GM12878 (cell line): ENCODE measurements around the gene SIL1. TPM values are rescaled to one million over a fixed set of nuclear protein-coding genes. Genes with fewer than 3 reads are reported as not detected.

Experiments
- ATAC-seq: fragments of 200-7000 bp; cut with Tn5 transposase; 3 replicates; pipeline ENCODE4 v1.9.1; 2020; ENCODE audit warnings: mild to moderate bottlenecking, moderate library complexity
- BruUV-seq: library from RNA; stranded (reverse); fragments of 400-500 nt; replicated peaks from 2 replicates; lab custom pipeline; 2021; lab: Mats Ljungman, UMichigan
- CTCF ChIA-PET: fragments of 300-600 bp; sonication (Branson Sonifier 250); formaldehyde crosslinking; extraction: SDS; loops from one replicate; lab custom pipeline; 2021; ENCODE audit warnings: inconsistent platforms; lab: Yijun Ruan, JAX
- POLR2A ChIA-PET: fragments of 350-600 bp; formaldehyde crosslinking; extraction: SDS; loops from one replicate; lab custom pipeline; 2021; ENCODE audit warnings: inconsistent platforms; lab: Charles Lee
- RAD21 ChIA-PET: fragments of 300-600 bp; sonication (Branson Sonifier 250); formaldehyde crosslinking; loops from one replicate; lab custom pipeline; 2023; ENCODE audit warnings: antibody characterized with exemption; ENCODE audit not compliant: unreplicated experiment; lab: Charles Lee
- SMC1A ChIA-PET: fragments of 300-600 bp; sonication (Branson Sonifier 250); formaldehyde crosslinking; loops from one replicate; lab custom pipeline; 2023; ENCODE audit not compliant: unreplicated experiment, uncharacterized antibody; lab: Charles Lee
- DNase-seq: peaks from one replicate; pipeline ENCODE4 v3.0.0-alpha.2; 2011; ENCODE audit warnings: low read depth, low spot score
- FAIRE-seq: peaks from 3 replicates; lab custom pipeline; 2011; peaks lifted over from hg19 to GRCh38; lab: Jason Lieb, UNC
- H2AFZ ChIP-seq: 2 replicates; pipeline ENCODE4 v1.6.0; 2011; ENCODE audit warnings: low read depth, low read length, control low read depth; ENCODE audit not compliant: control insufficient read depth
- H3K27ac ChIP-seq: 2 replicates; pipeline ENCODE4 v1.5.1; 2011; ENCODE audit warnings: control low read depth; ENCODE audit not compliant: control insufficient read depth, insufficient read depth
- H3K27me3 ChIP-seq, 2 experiments: replicated peaks in 1 of 2; 2 replicates each; pipeline versions ENCODE4 v1.6.0 to v1.6.1; 2011; ENCODE audit warnings: low read length in 1 of 2; ENCODE audit not compliant: control insufficient read depth in 2 of 2, insufficient read depth in 2 of 2
- H3K36me3 ChIP-seq, 2 experiments: 2 replicates each; pipeline ENCODE4 v1.5.1; 2011; ENCODE audit warnings: low read length in 1 of 2; ENCODE audit not compliant: control insufficient read depth in 2 of 2, insufficient read depth in 2 of 2
- H3K4me1 ChIP-seq: 2 replicates; pipeline ENCODE4 v1.6.1; 2011; ENCODE audit warnings: mild to moderate bottlenecking, low read length, moderate library complexity, mixed read lengths; ENCODE audit not compliant: control insufficient read depth, insufficient read depth
- H3K4me2 ChIP-seq: 2 replicates; pipeline ENCODE4 v1.6.0; 2011; ENCODE audit warnings: control low read depth; ENCODE audit not compliant: control insufficient read depth, insufficient read depth
- H3K4me3 ChIP-seq: fragments of 200-600 bp; sonication (generic); 2 replicates; pipeline ENCODE4 v1.5.1; 2016
- H3K79me2 ChIP-seq: 2 replicates; pipeline ENCODE4 v1.6.0; 2011; ENCODE audit warnings: low read length; ENCODE audit not compliant: control insufficient read depth, insufficient read depth
- H3K9ac ChIP-seq: 2 replicates; pipeline ENCODE4 v1.8.0; 2011; ENCODE audit warnings: low read length, control low read depth, mixed read lengths; ENCODE audit not compliant: control insufficient read depth, insufficient read depth
- H3K9me3 ChIP-seq: replicated peaks from 3 replicates; pipeline ENCODE4 v1.5.1; 2011; ENCODE audit warnings: mild to moderate bottlenecking, low read length; ENCODE audit not compliant: control insufficient read depth, insufficient read depth
- H4K20me1 ChIP-seq: 2 replicates; pipeline ENCODE4 v1.6.0; 2011; ENCODE audit not compliant: control insufficient read depth, insufficient read depth
- CHD1 ChIP-seq: IDR thresholded peaks from 2 replicates; pipeline ENCODE4 v1.6.1; 2012; ENCODE audit warnings: low read depth, low read length, improper control_type of control experiment
- KAT2A ChIP-seq: conservative IDR thresholded peaks from 2 replicates; pipeline ENCODE4 v1.6.1; 2011; ENCODE audit warnings: low read depth, low read length; ENCODE audit not compliant: control insufficient read depth
- KLF5 ChIP-seq: fragments of 450-650 bp; IDR thresholded peaks from 2 replicates; pipeline ENCODE4 v1.6.1; 2014; ENCODE audit warnings: mild to moderate bottlenecking; ENCODE audit not compliant: partially characterized antibody
- NFYA ChIP-seq: IDR thresholded peaks from 2 replicates; pipeline ENCODE4 v1.6.1; 2011; ENCODE audit warnings: low read depth, mild to moderate bottlenecking, low read length, improper control_type of control experiment, borderline replicate concordance
- NFYB ChIP-seq: IDR thresholded peaks from 2 replicates; pipeline ENCODE4 v1.6.1; 2011; ENCODE audit warnings: low read depth, mild to moderate bottlenecking, low read length, improper control_type of control experiment, moderate library complexity; ENCODE audit not compliant: insufficient read depth
- PML ChIP-seq: IDR thresholded peaks from 2 replicates; pipeline ENCODE4 v1.6.1; 2012; ENCODE audit warnings: low read length, inconsistent platforms
- RBBP5 ChIP-seq: fragments of 200-600 bp; sonication (generic); conservative IDR thresholded peaks from 2 replicates; pipeline ENCODE4 v1.6.1; 2016
- RELA ChIP-seq: fragments of 450-650 bp; IDR thresholded peaks from 2 replicates; pipeline ENCODE4 v1.8.0; 2014; ENCODE audit warnings: borderline replicate concordance; ENCODE audit not compliant: partially characterized antibody
- SIN3A ChIP-seq: IDR thresholded peaks from 2 replicates; pipeline ENCODE4 v1.6.1; 2012; ENCODE audit warnings: low read depth, low read length, improper control_type of control experiment
- SMAD1 ChIP-seq: fragments of 450-650 bp; IDR thresholded peaks from 2 replicates; pipeline ENCODE4 v1.6.1; 2018; ENCODE audit warnings: mild to moderate bottlenecking, low read depth; ENCODE audit not compliant: partially characterized antibody
- TCF7 ChIP-seq: IDR thresholded peaks from 2 replicates; pipeline ENCODE4 v1.6.1; 2014; ENCODE audit warnings: antibody characterized with exemption, borderline replicate concordance
- USF2 ChIP-seq: IDR thresholded peaks from 2 replicates; pipeline ENCODE4 v1.6.1; 2011; ENCODE audit warnings: low read depth, low read length, improper control_type of control experiment, borderline replicate concordance
- ZNF384 ChIP-seq: IDR thresholded peaks from 2 replicates; pipeline ENCODE4 v1.6.1; 2012; ENCODE audit warnings: low read depth, mild to moderate bottlenecking, low read length, improper control_type of control experiment, borderline replicate concordance
- WGBS: methylation state at CpG from one replicate; pipeline ENCODE4 v1.1.6; 2016; ENCODE audit warnings: low lambda C conversion rate; ENCODE audit not compliant: insufficient replicate concordance, insufficient coverage; ENCODE audit errors: missing lambda C conversion rate; 5-methylcytosine and 5-hydroxymethylcytosine counted together
- in situ Hi-C: fragments of 300-500 bp; cut with MboI; formaldehyde crosslinking; loops from 9 replicates; pipeline ENCODE4 v1.14.3; 2018; ENCODE audit warnings: mixed read lengths
- intact Hi-C: fragments of 100-400 bp; cut with micrococcal nuclease; formaldehyde crosslinking; loops from one replicate; pipeline ENCODE4 v1.14.2; 2022; ENCODE audit not compliant: unreplicated experiment
- polyA plus RNA-seq, 11 experiments: library from polyadenylated mRNA; depleted of rRNA in 4 of 11; unstranded in 6 of 11; stranded (reverse) in 5 of 11; fragments of >200 nt; fragmentation: Nextera tagmentation in 4 of 11; fragmentation: Illumina TruSeq in 1 of 11; extraction: Ambion mirVana in 4 of 11; extraction: Trizol in 1 of 11; gene quantifications; 1 replicate in 1 of 11; 2 replicates in 10 of 11; pipeline versions ENCODE4 v1.2.1 to v1.2.3, GENCODE V29; 2011 to 2016; ENCODE audit warnings: inconsistent platforms in 2 of 11, missing spikeins in 2 of 11, low read depth in 1 of 11
- total RNA-seq, 4 experiments: library from RNA; depleted of rRNA in 3 of 4; stranded (reverse); fragments of >200 nt in 3 of 4; fragmentation: Illumina TruSeq in 1 of 4; extraction: Trizol in 1 of 4; gene quantifications; 2 replicates each; pipeline versions ENCODE4 v1.2.1 to v1.2.3, GENCODE V29; 2013 to 2021

SIL1 gene
- total and polyA plus RNA-seq, 10 of the 15 experiments (the other 5 are each of a cell fraction or from before 2014, with no cell fraction given): 4.1 to 49.8 (median 29.4) TPM

GRCh38 chr5:139133282-139133681 lies 64.9 kb downstream of the SIL1 start:
- 65% methylated on average over 2 of the region's 2 CpGs for whole genome bisulfite sequencing
- DNase-seq (no peak), FAIRE-seq (no peak), ATAC-seq (no peak)
- Histone ChIP-seq H3K9ac (no peak overlapping the region), H4K20me1 (no peaks in the 10 kb centered on the region; the same call in 1 of the 2 replicates), H3K27ac (no peak overlapping the region), H3K9me3 (no peaks in the 10 kb centered on the region), H3K36me3 (no peaks in the 10 kb centered on the region), H2AFZ (no peak overlapping the region), H3K27me3 (no peaks in the 10 kb centered on the region), H3K79me2 (no peaks in the 10 kb centered on the region; the same call in 1 of the 2 replicates), H3K4me3 (no peak overlapping the region), H3K4me2 (no peak overlapping the region), H3K4me1 (peaks cover 3% of the 10 kb centered on the region)
- ChIA-PET SMC1A (no interaction called here), POLR2A (interaction anchor here (0.5 kb wide), 1 partner anchor 386 kb away, joined by 3 read pairs; no protein-coding TSS in a partner anchor), CTCF (interaction anchor here (0.8 kb wide), 1 partner anchor 129 kb away, joined by 4 read pairs; no protein-coding TSS in a partner anchor)
- in situ Hi-C loops: no loop called here
- BruUV-seq: no TSS peak
- intact Hi-C loops: no loop called here
- TF ChIP-seq PML (no peak), KAT2A (no peak), SIN3A (no peak), SMAD1 (no peak), ZNF384 (no peak), RBBP5 (no peak), USF2 (no peak), KLF5 (no peak), RELA (no peak), NFYB (no peak), CHD1 (no peak), NFYA (no peak), TCF7 (no peak)
- TF ChIP-seq, all 136 proteins: peak for 0
- RAD21 ChIA-PET: no interaction called here
